Fibroblast of mammary gland (primary cell): ENCODE results near the gene REST.
"Not testable (repeated sequence)": the region's sequence is repeated elsewhere in the genome, so short reads cannot be mapped to it uniquely, and the experiment has no call there.

Experiments used
- DNase-seq: peaks from one replicate; pipeline ENCODE4 v3.0.0-alpha.2; 2010; ENCODE audit warnings: low read depth
- H3K4me3 ChIP-seq: 2 replicates; pipeline ENCODE4 v1.5.1; 2011; ENCODE audit warnings: low read depth, mild to moderate bottlenecking, low read length, moderate library complexity; ENCODE audit not compliant: control insufficient read depth
- CTCF ChIP-seq: conservative IDR thresholded peaks from 2 replicates; pipeline ENCODE4 v1.5.1; 2011; ENCODE audit warnings: low read depth, low read length, inconsistent platforms; ENCODE audit not compliant: control insufficient read depth, insufficient read depth

The REST gene

GRCh38 chr4:56871371-56871866 lies 36.3 kb upstream of the REST start:
- TF ChIP-seq CTCF: no peak
- H3K4me3 ChIP-seq: no peak overlapping the region
- peak; percentile 8 for DNase-seq

GRCh38 chr4:56874166-56874565 lies 33.5 kb upstream of the REST start:
- no peak for DNase-seq
- TF ChIP-seq CTCF: no peak
- no peak overlapping the region for H3K4me3 ChIP-seq

- no peak overlapping the region for H3K4me3 ChIP-seq
- TF ChIP-seq CTCF: no peak
- DNase-seq: peak; percentile 17
Measured at GRCh38 chr4:56874923-56875322, 32.8 kb upstream of the REST start.

GRCh38 chr4:56876264-56876663 lies 31.4 kb upstream of the REST start:
- no peak for DNase-seq
- no peak for TF ChIP-seq CTCF
- no peak overlapping the region for H3K4me3 ChIP-seq

GRCh38 chr4:56879996-56880395 lies 27.7 kb upstream of the REST start:
- no peak overlapping the region for H3K4me3 ChIP-seq
- DNase-seq: no peak
- TF ChIP-seq CTCF: no peak

GRCh38 chr4:56880572-56880971 lies 27.1 kb upstream of the REST start:
- H3K4me3 ChIP-seq: no peak overlapping the region
- TF ChIP-seq CTCF: no peak
- no peak for DNase-seq

- not testable (repeated sequence) for H3K4me3 ChIP-seq, DNase-seq
Measured at GRCh38 chr4:56884511-56884910, 23.2 kb upstream of the REST start.
